Fibroblast of the aortic adventitia (primary cell): Measurements from ENCODE around the gene RDH8. TPM values are rescaled to one million over a fixed set of nuclear protein-coding genes. Genes with fewer than 3 reads are reported as not detected.

Experiments
- DNase-seq: peaks from one replicate; pipeline ENCODE4 v3.0.0-alpha.2; 2010; ENCODE audit warnings: low read depth
- H3K4me3 ChIP-seq: 2 replicates; pipeline ENCODE4 v1.5.1; 2011; ENCODE audit warnings: low read depth, mild to moderate bottlenecking, control low read depth, low read length, moderate library complexity
- total RNA-seq: library from RNA; depleted of rRNA; stranded (reverse); fragments of >200 nt; gene quantifications from 2 replicates; pipeline ENCODE4 v1.2.3, GENCODE V29; 2012; ENCODE audit warnings: low replicate concordance
- TF ChIP-seq, protein P1 (sequence below): IDR thresholded peaks from 2 replicates; pipeline ENCODE4 v1.5.1; 2011; ENCODE audit warnings: mild to moderate bottlenecking, low read length, control low read depth, inconsistent platforms; ENCODE audit not compliant: insufficient read depth

Gene RDH8
- total RNA-seq, 1 donor: not detected

GRCh38 chr19:9970481-9970880 is 42.8 kb upstream of the RDH8 start:
- DNase-seq: no peak
- TF ChIP-seq, protein P1, sequence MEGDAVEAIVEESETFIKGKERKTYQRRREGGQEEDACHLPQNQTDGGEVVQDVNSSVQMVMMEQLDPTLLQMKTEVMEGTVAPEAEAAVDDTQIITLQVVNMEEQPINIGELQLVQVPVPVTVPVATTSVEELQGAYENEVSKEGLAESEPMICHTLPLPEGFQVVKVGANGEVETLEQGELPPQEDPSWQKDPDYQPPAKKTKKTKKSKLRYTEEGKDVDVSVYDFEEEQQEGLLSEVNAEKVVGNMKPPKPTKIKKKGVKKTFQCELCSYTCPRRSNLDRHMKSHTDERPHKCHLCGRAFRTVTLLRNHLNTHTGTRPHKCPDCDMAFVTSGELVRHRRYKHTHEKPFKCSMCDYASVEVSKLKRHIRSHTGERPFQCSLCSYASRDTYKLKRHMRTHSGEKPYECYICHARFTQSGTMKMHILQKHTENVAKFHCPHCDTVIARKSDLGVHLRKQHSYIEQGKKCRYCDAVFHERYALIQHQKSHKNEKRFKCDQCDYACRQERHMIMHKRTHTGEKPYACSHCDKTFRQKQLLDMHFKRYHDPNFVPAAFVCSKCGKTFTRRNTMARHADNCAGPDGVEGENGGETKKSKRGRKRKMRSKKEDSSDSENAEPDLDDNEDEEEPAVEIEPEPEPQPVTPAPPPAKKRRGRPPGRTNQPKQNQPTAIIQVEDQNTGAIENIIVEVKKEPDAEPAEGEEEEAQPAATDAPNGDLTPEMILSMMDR: no peak
- H3K4me3 ChIP-seq: no peak overlapping the region

DNA sequence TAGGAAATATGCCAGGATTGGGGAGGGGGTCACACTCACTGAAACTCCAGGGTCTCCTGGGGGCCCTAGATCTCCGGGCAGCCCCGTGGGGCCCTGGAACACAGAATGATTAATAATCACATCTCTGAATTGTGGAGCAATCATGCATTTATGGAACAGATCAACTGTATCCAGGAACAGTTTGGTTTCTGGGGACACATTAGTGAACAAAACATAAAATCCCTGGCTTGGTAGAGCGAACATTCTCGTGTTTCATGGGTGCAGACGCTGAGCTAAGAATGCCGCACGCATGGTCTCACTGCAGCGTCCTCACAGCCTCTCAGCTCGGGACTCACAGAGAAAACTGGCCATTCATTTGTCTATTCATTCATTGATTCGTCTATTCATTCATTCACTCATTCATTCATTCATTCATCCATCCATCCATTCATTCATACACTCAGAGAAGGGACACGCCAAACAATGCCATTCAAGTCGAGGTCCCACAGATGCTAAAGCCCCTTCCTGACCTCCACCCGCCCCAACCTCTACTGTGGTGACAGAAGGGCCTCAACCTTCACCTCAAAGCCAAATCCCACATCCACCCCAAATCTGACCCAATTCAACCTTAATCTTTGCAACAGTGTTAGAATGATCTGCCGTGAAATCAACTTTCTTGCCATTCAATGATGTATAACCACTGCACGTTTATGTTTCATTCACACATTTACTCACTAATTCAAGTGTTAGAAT is 42.0 kb upstream of the RDH8 start:
- no peak overlapping the region for H3K4me3 ChIP-seq
- TF ChIP-seq, protein P1: no peak

GRCh38 chr19:9972103-9972502 is 41.2 kb upstream of the RDH8 start:
- no peak overlapping the region for H3K4me3 ChIP-seq
- no peak for DNase-seq
- TF ChIP-seq, protein P1: no peak

More for the DNA sequence above, 42.0 kb upstream of the RDH8 start:
- no peak for DNase-seq

GRCh38 chr19:9981406-9982260 is 31.6 kb upstream of the RDH8 start:
- no peak overlapping the region for H3K4me3 ChIP-seq
- TF ChIP-seq, protein P1: no peak
- DNase-seq: peak; percentile 27

DNA sequence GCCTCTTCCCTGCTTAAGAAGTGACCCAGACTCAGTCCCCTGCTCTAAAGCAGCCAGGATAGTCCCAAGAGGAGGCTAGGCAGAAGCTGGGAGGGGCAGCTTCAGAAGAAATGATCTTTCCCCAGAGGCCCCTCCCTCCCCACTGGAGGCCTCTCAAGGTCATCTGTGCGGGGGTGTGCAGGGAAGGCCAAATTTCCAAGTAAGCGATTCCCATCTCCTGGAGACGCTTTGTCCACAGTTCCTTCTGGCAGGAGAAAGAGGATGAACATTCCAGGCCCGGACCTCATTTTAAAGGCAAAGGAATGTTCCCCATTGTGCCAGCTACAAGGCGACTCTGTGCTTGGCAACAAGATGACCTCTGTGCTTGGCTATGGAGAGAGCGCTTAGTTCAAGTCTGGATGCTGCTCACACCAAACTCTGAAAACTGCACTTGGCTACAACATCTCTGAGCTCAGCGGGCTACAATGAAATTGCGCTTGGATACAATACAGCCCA is 26.4 kb upstream of the RDH8 start:
- no peak overlapping the region for H3K4me3 ChIP-seq
- TF ChIP-seq, protein P1: no peak
- DNase-seq: peak; percentile 95

DNA sequence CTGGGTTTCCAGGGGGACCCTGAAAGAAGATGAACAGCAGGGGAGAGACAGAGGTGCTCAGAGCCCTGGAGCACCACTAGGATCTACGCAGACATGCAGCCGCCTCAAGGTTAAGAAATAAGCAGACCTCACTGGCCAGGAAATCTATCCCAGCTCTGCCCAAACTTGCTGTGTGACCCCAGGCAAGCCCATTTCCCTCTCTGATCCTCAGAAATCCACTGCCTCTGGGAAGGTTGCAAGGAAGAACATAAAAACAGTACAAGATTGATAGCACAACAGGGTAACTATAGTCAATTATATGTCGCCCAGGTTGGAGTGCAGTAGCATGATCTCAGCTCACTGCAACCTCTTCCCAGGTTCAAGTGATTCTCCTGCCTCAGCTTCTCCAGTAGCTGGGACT is 23.8 kb upstream of the RDH8 start:
- TF ChIP-seq, protein P1: no peak
- H3K4me3 ChIP-seq: no peak overlapping the region
- no peak for DNase-seq
